COLO668 (cell line): ENCODE measurements around the gene DGCR6L.
"Not testable (repeated sequence)": the region's sequence is repeated elsewhere in the genome, so short reads cannot be mapped to it uniquely, and the experiment has no call there.

Experiments
- DNase-seq: peaks from one replicate; lab custom pipeline; 2025; ENCODE audit not compliant: unreplicated experiment; lab: John Stamatoyannopoulos, UW

DGCR6L gene

GRCh38 chr22:20292673-20293232 is 27.1 kb downstream of the DGCR6L start:
- no peak for DNase-seq

DNA sequence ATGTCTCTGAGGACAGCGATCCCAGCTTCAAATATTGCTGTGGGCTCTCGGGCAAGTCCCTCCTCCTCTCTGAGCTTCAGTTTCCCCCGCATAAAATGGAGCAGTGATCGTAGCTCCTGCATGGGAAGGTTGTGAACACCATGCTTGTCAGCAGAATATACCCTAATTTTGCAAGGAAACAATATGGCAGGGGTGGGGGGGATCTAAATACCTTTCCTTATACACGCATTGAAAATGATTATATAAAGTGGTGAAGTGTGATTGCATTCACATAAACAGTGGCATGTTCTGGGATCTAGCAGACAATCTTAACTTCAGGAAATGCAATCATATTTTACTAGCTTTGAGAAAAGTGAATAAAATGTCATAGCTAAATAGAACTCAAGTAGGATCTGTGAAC is 27.8 kb downstream of the DGCR6L start:
- no peak for DNase-seq

DNA sequence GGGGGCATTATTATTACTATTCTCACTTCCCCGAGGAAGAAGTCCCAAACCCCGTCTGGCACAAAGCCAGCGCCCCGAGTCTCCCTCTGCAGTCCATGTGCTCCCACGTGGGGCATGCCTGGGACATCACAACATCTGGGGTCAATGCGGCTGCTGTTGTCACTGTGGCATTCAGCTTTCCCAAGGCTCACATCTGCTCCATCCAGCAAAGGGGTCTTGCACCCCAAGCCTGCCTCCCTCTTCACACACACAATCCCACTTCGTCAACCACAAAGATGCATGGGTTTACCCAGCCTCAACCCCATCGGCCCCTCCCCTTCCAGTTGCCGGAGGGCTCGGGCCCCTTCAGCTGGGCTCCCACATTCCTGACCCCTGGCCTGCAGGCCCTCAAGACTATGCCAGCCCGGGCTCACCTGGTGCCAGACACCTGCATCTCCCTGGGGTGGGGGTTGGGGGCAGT is 28.2 kb downstream of the DGCR6L start:
- no peak for DNase-seq

GRCh38 chr22:20291249-20291586 is 28.6 kb downstream of the DGCR6L start:
- DNase-seq: no peak

- DNase-seq: no peak
Observed at GRCh38 chr22:20290578-20291248, 29.1 kb downstream of the DGCR6L start.

GRCh38 chr22:20290045-20290392 is 29.8 kb downstream of the DGCR6L start:
- no peak for DNase-seq

DNA sequence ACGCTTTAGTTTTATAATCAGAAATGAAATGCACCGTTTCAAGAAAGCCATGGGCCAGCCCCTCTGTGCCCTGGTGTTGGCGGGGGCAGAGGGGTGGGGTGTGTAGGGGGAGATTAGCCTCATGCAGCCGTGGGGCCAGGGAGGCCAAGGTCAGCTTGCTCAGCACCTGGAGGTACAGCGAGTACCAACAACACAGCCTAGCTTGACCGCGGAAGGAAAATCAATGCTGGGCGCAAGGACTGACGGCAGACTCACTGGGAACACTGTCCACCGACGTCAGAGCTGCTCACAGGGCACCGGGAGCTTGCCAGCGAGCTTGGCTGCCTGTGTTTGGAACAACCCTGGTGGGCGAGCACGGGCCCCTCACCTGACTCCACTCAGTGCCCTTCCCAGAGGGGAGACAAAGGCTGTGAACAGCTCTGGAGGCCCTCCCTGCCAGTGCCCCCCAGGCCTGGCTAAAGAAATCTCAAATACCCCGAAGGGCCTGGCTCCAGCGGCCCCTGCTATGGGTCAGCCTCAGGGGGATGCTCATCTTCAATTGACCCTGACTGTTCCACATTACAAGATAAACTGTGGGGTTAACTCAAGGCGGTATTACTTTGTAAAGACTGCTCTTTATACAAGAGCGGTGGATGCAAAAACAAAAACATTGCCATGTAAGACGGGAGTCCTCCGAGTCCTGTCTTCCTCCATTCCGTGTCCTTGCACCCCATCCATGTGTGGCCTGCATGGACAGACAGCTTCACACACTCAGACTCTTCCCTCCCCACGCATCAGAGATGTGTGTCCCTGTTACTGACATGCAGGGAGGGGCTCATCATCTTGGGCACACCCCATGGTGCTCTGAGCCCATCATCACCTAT is 30.4 kb downstream of the DGCR6L start:
- DNase-seq: not testable (repeated sequence)

- DNase-seq: not testable (repeated sequence)
Observed at GRCh38 chr22:20286784-20287423, 33.0 kb downstream of the DGCR6L start.

- DNase-seq: not testable (repeated sequence)
Observed at GRCh38 chr22:20286312-20286660, 33.6 kb downstream of the DGCR6L start.

DNA sequence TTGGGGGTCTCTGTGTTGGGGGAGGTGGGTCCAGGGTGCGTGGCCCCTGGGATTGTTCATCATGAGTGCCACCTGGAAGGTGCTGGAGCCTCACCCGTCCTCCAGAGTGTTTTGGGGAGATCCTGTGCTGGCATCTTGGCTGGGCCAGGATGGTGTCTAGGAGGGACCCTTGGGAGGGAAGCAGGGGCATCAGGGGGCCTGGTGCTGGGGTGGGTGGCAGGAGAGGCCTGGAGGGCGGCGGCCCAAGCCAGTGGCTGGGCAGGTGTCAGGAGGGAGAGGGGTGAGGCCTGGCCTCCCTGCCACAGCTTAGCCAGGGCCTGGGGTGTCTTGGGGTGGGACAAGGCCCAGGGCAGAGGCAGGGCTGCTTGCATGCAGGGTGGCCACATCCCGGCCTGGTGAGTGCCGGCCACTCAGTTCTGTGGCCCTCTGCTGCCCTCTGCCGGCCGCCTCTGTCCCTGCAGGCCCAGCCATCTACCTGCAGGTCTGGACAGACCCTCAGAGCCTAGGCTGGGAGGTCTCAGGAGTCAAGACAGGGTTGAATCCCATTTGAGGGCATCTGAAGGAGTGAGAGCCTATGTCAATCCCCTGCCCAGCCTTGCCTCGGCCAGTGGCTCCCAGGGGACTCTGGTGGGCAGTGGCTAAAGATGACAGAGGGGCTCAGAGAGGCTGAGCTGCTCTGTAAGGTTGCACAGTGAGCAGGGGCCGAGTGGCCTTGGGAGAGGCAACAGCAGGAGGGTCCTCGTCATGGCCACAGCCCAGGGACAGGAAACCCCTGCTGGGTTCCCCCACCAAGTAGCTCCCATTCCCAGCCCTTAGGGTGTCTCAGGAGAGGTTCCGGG is 34.2 kb downstream of the DGCR6L start:
- DNase-seq: peak; percentile 64

- DNase-seq: no peak
Observed at GRCh38 chr22:20284471-20285086, 35.3 kb downstream of the DGCR6L start.

DNA sequence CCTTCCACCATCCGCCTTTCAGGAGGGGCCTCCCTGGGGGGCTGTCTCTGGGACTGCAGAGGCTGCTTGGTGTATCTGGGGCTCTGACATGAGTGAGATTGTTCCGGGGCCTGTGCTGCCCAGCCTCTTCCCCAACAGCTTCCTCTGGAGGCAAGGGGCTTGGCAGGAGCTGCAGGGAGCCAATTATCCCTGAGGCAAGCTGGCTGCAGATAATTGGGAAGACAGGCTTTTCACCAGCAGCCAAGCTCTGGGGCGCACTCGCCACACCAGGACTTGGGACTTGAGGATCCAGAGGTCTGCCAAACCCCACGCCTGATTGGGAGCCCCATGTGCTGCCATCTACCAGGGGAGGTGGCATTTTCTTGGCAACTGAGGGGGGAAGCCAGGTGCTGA is 36.2 kb downstream of the DGCR6L start:
- no peak for DNase-seq

- no peak for DNase-seq
Observed at GRCh38 chr22:20282901-20283673, 36.8 kb downstream of the DGCR6L start.

- DNase-seq: no peak
Observed at GRCh38 chr22:20281891-20282290, 38.0 kb downstream of the DGCR6L start.

DNA sequence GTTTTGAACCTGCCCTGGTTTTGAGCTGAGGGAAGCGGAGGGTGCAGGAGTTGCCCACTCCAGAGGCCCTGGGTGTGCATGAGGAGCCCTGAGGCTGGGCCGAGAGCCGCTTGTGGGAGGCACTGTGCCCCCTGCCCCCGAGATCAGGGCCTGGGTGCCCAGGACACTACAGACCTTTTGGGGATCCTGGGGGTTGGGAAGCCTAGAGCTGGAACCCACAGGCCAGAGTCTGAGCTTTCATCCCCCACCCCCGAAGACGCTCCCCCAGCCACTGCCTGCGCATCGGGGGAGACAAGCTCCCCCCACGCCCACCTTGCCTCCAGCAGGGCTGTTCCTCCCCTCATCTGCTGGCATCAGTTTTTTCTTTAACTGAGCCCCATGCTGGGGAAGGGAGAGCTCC is 38.4 kb downstream of the DGCR6L start:
- not testable (repeated sequence) for DNase-seq

DNA sequence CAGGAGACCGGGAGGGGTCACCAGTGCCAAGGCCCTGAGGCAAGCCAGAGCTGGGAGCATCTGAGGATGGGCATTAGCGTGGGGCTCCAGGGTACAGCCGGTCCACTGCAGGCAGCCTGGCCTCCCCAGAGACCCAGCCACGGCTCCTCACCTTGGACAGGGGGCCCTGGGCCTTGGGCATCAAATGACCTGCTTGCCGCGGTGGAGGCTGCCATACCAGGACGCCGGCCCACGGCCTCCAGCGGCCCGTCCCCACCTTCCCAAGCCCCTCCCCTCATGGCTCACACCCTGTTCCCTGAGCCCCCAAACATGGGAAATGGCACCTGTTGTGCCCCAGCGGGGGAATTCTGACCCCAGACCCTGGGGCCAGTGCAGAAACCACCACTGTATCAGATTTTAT is 39.0 kb downstream of the DGCR6L start:
- DNase-seq: no peak

DNA sequence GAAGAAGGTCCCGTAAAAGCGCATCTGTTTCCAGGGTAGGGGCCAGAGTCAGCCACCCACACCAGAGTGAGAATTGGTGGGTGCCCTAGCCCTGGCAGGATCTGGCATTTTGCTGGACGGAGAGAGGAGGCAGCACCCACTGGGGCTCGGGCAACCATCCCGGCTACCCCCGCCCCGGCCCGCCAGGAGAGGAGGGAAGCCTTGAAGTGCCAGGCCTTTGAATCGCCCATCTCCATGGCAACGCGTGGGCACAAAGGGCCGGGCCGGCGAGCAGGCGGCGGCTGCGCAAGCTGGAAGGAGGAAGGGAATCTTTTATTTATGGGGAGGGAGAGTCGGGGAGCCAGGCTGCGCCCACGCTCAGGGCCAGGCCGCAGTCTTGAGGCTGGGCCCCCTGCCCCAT is 39.7 kb downstream of the DGCR6L start:
- peak; percentile 13 for DNase-seq

DNA sequence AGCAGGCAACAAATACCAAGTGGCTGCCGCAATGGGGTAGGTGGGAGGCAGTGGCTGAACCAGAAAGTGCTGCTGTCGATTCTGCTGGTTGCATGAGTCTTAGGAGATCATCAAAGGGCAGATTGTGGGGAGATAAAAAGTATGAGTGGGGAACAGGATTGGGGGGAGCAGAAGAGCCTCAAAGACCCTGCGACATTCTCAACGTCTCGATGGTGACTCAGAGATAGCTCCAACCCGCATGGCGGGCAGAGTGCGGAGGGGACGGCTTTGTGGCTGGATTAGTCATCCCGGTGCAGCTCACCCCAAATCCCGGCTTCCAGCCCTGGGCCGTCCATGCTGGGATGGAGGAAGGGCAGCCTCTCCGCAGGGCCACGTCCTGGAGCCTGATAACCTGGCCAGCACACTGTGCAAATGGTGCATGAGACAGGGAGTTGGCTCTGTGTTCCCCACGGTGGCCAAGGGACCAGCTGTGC is 40.2 kb downstream of the DGCR6L start:
- DNase-seq: no peak

DNA sequence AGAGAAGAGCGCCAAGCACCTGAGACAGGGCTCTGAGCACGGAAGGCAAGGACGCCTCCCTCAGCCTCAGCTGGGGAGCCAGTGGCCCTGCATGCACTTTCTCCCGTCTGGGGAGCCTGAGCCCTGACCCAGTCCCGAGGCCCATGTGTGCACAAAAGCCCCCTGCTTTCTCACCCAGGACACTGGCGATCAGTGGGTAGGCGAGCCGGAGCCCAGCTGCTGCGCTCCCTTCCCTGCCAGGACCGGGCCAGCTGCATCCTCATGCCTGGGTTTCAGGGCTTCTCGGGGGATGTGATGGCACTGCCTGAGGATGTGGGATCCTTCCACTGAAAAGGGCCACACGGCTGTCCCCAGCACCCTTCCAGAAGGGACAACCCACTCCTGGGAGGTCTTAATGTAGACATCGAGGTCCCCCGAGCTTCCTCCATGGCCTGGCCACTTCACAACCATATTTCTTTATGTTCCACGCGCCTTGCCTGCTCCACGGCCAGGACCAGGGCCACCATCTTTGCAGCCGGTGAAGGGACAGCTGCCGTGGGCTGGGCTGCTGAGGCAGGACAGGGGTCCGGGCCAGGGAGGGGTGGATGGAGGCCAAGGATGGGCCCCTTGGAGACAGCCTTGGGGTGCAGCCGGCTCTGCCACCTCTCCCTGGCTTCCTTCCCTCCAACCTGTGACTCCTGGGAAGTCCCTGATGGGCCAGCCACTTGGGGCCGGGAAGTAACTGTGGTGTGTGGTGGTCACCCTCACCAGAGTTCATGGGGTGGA is 41.0 kb downstream of the DGCR6L start:
- not testable (repeated sequence) for DNase-seq
